Measurements from ENCODE around the gene NMU. TPM values are rescaled to one million over a fixed set of nuclear protein-coding genes. Genes with fewer than 3 reads are reported as not detected.

Gene NMU
- total and polyA plus RNA-seq, 12 donors: not detected

DNA sequence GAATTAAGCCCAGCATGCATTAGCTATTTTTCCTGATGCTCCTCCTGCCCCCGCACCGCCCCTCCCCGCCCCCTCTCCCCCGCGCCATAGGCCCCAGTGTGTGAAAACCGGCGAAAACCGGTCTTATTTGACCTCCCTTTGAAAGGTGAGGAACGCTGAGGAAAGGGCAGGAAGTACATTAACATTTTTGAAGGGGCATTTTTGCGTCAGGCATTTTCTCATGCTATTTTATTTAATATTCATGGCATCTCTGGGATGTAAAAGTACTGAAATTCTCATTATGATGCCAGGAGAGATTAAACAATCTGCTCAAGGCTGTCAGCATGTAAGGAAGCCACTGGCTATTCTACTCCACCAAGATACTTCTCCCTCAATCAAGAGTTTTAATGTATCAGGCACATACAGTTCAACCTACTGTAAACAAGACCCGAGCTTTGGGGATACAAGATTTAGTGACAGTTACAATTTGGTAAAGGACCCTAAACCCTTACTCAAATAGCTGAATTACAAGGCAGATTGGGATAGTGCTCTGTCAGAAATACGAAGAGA, 1.2 kb upstream of the NMU start:
- peaks cover 0 to 21% (median 11%) of the 10 kb centered on the region in 9 donors for H3K4me1 ChIP-seq
- intact Hi-C loops (cut with DNase I): no loop called here
- H3K27ac ChIP-seq: no peak overlapping the region
- DNase-seq: no peak
- no peak overlapping the region for H3K4me3 ChIP-seq
- H3K27me3 ChIP-seq: peaks cover 9 to 76% (median 66%) of the 10 kb centered on the region in 7 donors
- WGBS, 2 donors: 31 to 40% methylated on average over 12 of the region's 12 CpGs
- H3K9me3 ChIP-seq: no peaks in the 10 kb centered on the region
- TF ChIP-seq, protein P1, sequence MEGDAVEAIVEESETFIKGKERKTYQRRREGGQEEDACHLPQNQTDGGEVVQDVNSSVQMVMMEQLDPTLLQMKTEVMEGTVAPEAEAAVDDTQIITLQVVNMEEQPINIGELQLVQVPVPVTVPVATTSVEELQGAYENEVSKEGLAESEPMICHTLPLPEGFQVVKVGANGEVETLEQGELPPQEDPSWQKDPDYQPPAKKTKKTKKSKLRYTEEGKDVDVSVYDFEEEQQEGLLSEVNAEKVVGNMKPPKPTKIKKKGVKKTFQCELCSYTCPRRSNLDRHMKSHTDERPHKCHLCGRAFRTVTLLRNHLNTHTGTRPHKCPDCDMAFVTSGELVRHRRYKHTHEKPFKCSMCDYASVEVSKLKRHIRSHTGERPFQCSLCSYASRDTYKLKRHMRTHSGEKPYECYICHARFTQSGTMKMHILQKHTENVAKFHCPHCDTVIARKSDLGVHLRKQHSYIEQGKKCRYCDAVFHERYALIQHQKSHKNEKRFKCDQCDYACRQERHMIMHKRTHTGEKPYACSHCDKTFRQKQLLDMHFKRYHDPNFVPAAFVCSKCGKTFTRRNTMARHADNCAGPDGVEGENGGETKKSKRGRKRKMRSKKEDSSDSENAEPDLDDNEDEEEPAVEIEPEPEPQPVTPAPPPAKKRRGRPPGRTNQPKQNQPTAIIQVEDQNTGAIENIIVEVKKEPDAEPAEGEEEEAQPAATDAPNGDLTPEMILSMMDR (IDR thresholded peaks at IDR 0.05): no peak
- no peaks in the 10 kb centered on the region for H3K36me3 ChIP-seq
- ATAC-seq: no peak

DNA sequence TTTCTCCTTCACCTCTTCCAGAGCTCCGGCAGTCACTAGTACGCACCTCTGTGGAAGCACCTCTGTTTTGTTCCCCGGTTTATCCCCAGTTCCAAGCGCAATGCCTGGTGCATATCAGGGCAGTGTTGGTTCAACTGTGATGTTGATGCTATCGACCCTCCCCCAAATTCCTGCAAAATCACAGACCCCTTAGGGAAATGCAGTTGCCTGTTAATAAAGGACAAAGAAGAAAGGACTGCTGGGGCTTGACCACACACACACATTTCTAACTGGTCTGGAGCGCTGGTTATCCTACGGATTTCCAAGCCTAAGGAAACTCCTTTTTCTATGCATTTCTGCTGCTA, 530 bp upstream of the NMU start:
- 11 to 20% methylated on average over 7 of the region's 7 CpGs for WGBS, 2 donors
- H3K4me3 ChIP-seq: peak overlapping the region in 7 of 10 donors; percentile 15 to 48 (median 43)
- no peaks in the 10 kb centered on the region for H3K9me3 ChIP-seq
- no peak for ATAC-seq
- intact Hi-C loops (cut with DNase I): no loop called here
- H3K4me1 ChIP-seq: peaks cover 0 to 21% (median 11%) of the 10 kb centered on the region in 9 donors
- TF ChIP-seq, protein P1 (IDR thresholded peaks at IDR 0.05): no peak
- no peak for DNase-seq
- H3K27me3 ChIP-seq: peaks cover 9 to 83% (median 72%) of the 10 kb centered on the region in 7 donors
- no peak overlapping the region for H3K27ac ChIP-seq
- no peaks in the 10 kb centered on the region for H3K36me3 ChIP-seq

DNA sequence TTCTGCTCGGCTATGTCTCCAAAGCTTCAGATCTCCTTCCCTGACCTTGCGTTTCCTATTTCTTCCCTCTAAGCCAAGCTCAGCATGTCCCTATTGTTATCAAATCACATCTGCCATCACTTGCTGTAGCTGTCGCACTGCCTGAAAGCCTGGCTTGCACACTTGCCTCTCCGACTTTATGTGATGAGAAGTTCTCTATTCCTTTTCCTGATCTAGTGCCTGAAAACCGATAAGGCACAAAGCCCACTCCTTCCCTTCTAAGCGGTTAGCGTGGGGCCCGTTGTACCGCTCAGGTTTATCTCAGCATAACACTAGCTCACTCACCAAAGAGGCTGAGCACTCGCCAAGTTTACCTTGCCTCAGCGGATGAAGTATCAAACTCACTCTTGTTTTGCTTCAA, 816 bp downstream of the NMU start:
- 2 to 3% methylated on average over 11 of the region's 11 CpGs for WGBS, 2 donors

DNA sequence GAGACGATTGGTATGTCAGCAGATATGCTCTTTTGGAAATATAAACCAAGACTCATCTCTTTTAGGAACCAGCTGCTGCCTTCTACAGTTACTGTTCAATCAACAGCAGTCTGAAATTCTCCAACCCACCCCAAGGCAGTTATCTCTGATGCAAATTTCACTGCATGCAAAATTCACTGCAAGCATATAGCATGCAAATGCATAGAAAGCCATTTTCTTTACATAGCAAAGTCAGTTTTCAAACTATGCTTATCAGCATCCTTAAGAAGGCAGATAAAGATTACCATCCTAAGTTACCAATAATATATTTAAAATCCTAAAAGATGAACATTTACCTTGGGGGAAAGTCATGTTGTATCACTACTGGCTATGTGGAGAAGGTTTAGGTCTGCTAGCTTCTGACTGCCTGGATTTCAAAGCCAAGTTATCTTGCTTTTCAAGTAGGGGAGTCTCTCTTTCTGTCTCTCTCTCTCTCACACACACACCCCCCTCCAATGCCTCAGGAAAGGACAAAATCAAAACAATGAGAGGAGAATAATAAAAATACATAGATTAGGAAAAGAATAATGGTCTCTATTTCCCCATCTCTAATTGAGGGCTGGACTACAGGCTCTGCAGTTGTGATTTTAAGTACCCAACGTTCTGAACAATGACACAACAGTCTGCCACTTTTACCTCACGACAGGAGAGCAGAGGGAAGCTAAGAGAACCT, 1.5 kb downstream of the NMU start:
- Histone ChIP-seq H3K27ac (no peak overlapping the region), H3K4me3 (no peak overlapping the region), H3K27me3 (peaks cover 9 to 91% (median 88%) of the 10 kb centered on the region in 7 donors), H3K9me3 (no peaks in the 10 kb centered on the region), H3K4me1 (peaks cover 0 to 21% (median 11%) of the 10 kb centered on the region in 9 donors), H3K36me3 (no peaks in the 10 kb centered on the region)
- intact Hi-C loops (cut with DNase I): no loop called here
- 30 to 32% methylated on average over 3 of the region's 3 CpGs for WGBS, 2 donors
- DNase-seq (no peak), ATAC-seq (no peak)
- TF ChIP-seq, protein P1 (IDR thresholded peaks at IDR 0.05): no peak

More for the DNA sequence above, 816 bp downstream of the NMU start:
- ATAC-seq: no peak
- H3K36me3 ChIP-seq: no peaks in the 10 kb centered on the region
- H3K27me3 ChIP-seq: peaks cover 9 to 92% (median 85%) of the 10 kb centered on the region in 7 donors
- no peak for DNase-seq
- no peak overlapping the region for H3K27ac ChIP-seq
- no peaks in the 10 kb centered on the region for H3K9me3 ChIP-seq
- TF ChIP-seq, protein P1 (IDR thresholded peaks at IDR 0.05): no peak
- H3K4me3 ChIP-seq: peak overlapping the region in 3 of 10 donors; percentile 15 to 44 (median 43)
- peaks cover 0 to 21% (median 11%) of the 10 kb centered on the region in 9 donors for H3K4me1 ChIP-seq
- intact Hi-C loops (cut with DNase I): no loop called here
